ENCODE measurements around the gene MRS2. TPM values are rescaled to one million over a fixed set of nuclear protein-coding genes. Genes with fewer than 3 reads are reported as not detected.

The MRS2 gene
- polyA plus RNA-seq, 1 donor = 27.0 TPM

DNA sequence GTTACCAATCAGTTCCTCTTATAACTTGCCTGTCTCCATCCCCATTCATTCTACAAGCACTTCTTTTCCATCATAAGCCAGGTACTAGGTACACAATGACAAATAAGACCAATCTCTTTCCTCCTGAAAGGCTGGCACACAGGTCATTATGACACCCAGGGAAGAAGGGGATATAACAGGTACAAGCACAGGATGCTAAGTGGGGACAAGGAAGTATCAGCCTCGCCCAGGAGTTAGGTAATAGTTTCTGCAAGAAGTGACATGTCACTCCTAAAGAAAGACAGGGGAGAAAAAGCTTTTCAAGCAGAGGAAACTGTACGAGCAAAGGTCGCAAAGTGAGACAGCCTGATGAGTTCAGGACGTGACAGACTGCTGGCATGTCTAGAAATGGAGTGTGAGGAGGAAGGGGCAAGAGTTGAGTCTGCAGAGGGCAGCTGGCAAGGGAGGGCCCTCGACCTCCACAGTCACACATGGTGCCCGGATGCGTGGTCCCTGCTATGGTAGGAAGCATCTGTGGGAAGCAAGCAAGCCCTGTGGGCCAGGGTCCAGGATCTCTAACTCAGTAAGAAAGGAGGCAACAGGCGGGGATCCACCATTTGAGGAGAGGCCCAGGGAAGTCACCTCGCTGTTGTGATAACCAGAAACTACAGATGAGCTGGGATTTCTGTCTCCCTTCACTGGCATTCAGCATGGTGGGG is 46.2 kb downstream of the MRS2 start:
- H3K4me3 ChIP-seq (ENCODE audit: low read length) = no peak overlapping the region
- no peaks in the 10 kb centered on the region for H3K4me1 ChIP-seq (ENCODE audit: control insufficient read depth, insufficient read depth, low read length)
- 40% methylated on average over 1 of the region's 9 CpGs for WGBS (ENCODE audit: insufficient coverage, low lambda C conversion rate)
- peak; percentile 35 to 36 for DNase-seq
- no peak overlapping the region for H3K27ac ChIP-seq (ENCODE audit: low read length)
- no peaks in the 10 kb centered on the region for H3K27me3 ChIP-seq (ENCODE audit: control insufficient read depth, insufficient read depth, low read length)
- no peaks in the 10 kb centered on the region for H3K36me3 ChIP-seq (ENCODE audit: control insufficient read depth, insufficient read depth, low read length)
- no peaks in the 10 kb centered on the region for H3K9me3 ChIP-seq (ENCODE audit: control insufficient read depth, low read depth, low read length)

DNA sequence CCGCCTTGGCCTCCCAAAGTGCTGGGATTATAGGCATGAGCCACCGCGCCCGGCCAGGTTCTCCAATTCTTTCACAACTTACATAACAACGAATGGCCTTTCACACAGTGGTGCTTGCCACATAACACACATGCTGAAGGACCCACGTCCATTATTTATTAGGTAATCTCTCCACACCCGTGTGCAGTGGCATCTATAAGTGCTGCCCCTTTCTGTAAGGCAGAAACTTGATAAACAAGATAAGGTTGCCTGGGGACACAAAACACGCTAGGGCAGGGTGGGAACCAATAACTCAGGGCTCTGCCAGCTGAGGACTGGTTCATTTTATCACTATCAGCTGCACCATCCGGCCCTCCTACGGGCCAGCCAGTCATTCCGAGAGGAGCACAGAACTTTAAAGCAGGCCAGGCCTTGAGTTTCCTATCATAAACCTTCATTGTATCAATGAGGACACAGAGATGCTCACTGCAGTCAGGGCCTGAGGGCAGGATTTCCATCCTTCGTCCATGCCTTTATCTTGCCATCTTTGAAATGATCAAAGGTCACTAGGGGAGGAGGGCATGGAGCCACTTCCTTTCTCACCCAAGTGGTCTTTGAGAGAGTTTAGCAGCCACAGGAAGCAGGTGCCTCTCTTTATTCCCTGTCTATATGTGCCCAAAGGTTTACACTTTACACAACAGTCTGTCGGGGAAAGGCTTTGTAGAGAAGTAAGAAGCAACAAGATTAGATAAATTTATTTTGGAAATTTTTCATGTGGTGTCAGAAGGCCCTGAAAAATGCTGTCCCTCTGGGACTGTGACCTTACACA is 49.0 kb downstream of the MRS2 start:
- Histone ChIP-seq H3K4me3 (ENCODE audit: low read length) (no peak overlapping the region), H3K27ac (ENCODE audit: low read length) (no peak overlapping the region), H3K27me3 (ENCODE audit: control insufficient read depth, insufficient read depth, low read length) (no peaks in the 10 kb centered on the region), H3K9me3 (ENCODE audit: control insufficient read depth, low read depth, low read length) (no peaks in the 10 kb centered on the region), H3K36me3 (ENCODE audit: control insufficient read depth, insufficient read depth, low read length) (no peaks in the 10 kb centered on the region), H3K4me1 (ENCODE audit: control insufficient read depth, insufficient read depth, low read length) (no peaks in the 10 kb centered on the region)
- 100% methylated on average over 1 of the region's 13 CpGs for WGBS (ENCODE audit: insufficient coverage, low lambda C conversion rate)
- no peak for DNase-seq

DNA sequence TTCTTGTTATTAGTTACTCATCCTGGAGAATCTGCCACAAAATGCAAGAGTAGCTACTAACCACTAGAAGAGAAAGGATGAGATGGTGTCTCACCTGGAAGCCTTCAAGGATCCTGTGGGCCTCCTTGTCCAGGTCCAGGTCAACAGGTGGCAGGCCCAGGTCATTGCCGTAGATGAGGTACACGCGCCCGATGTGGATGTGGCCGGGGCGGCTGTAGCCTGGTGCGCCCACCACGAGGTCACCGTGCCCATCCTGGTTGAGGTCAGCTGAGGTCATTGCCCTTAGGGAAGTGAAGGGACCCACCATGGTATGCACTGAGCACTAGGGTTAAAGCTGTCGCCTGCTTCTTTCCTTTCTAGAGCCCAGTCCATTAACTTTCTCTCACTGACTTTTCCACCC is 51.2 kb downstream of the MRS2 start:
- WGBS (ENCODE audit: insufficient coverage, low lambda C conversion rate) = no CpG with 5 or more reads among the region's 10 CpGs
- no peak for DNase-seq
- no peak overlapping the region for H3K27ac ChIP-seq (ENCODE audit: low read length)
- H3K9me3 ChIP-seq (ENCODE audit: control insufficient read depth, low read depth, low read length) = no peaks in the 10 kb centered on the region
- H3K4me1 ChIP-seq (ENCODE audit: control insufficient read depth, insufficient read depth, low read length) = no peaks in the 10 kb centered on the region
- H3K27me3 ChIP-seq (ENCODE audit: control insufficient read depth, insufficient read depth, low read length) = no peaks in the 10 kb centered on the region
- H3K36me3 ChIP-seq (ENCODE audit: control insufficient read depth, insufficient read depth, low read length) = no peaks in the 10 kb centered on the region
- no peak overlapping the region for H3K4me3 ChIP-seq (ENCODE audit: low read length)

DNA sequence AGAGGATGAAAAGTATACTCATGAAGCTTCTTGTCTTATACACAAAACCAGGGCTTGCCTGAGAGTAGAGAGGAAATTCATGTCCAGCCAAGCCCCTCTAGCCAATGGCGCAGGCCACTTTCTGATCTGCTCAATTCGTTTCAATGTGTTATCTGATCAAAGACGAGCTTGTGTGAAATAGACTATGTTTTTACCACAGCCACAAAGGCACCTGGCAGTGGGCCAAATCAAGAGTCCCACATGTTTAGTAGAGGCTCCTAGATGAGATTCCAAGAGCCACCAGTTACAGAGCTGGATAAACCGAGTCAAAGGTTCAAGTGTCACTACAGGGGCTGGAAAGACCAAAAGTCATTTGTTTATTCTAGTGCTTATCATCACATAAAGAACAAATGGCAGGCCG is 51.7 kb downstream of the MRS2 start:
- WGBS (ENCODE audit: insufficient coverage, low lambda C conversion rate) = no CpG with 5 or more reads among the region's 5 CpGs
- Histone ChIP-seq H3K4me3 (ENCODE audit: low read length) (no peak overlapping the region), H3K36me3 (ENCODE audit: control insufficient read depth, insufficient read depth, low read length) (no peaks in the 10 kb centered on the region), H3K9me3 (ENCODE audit: control insufficient read depth, low read depth, low read length) (no peaks in the 10 kb centered on the region), H3K4me1 (ENCODE audit: control insufficient read depth, insufficient read depth, low read length) (no peaks in the 10 kb centered on the region), H3K27me3 (ENCODE audit: control insufficient read depth, insufficient read depth, low read length) (no peaks in the 10 kb centered on the region), H3K27ac (ENCODE audit: low read length) (no peak overlapping the region)
- no peak for DNase-seq

DNA sequence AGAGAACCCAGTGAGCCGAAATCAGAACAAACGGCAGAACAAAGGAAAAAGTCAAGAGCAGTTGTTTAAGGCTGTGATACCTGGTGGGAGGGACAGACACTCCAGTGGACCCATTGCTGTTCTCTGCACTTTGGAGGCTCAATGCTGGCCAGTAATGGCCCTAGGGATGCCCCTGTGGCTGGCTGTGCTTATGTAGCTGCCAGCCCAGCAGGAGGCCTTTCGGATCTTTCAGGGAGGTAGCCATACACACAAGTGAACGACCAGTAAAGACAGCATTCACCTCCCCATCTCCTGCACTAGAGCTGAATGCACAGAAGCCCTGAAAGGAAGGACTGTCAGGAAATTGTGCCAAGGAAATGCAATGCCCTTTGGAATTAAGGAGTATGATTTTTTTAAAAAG is 52.3 kb downstream of the MRS2 start:
- DNase-seq = no peak
- H3K27me3 ChIP-seq (ENCODE audit: control insufficient read depth, insufficient read depth, low read length) = no peaks in the 10 kb centered on the region
- WGBS (ENCODE audit: insufficient coverage, low lambda C conversion rate) = no CpG with 5 or more reads among the region's 4 CpGs

DNA sequence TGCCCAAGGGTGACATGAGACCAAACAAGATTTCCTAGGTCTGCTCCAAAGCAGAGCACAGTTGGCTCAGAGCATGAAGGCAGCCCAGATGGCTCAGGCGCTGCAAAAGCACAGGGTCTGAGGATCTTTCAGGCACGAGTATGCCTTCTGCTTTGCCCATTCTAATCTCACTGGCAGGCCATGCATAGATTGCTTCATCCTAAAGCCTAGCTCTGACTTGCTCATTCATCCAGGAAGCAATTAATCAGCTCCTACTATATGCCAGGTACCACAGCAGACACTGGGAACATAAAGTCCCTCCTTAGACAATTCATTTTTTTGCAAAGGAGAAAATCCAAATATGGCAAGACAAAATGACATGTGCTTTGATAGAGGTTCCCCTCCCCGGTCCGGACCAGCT is 55.4 kb downstream of the MRS2 start:
- no peak overlapping the region for H3K4me3 ChIP-seq (ENCODE audit: low read length)
- DNase-seq = no peak
- H3K4me1 ChIP-seq (ENCODE audit: control insufficient read depth, insufficient read depth, low read length) = no peaks in the 10 kb centered on the region
- H3K27me3 ChIP-seq (ENCODE audit: control insufficient read depth, insufficient read depth, low read length) = no peaks in the 10 kb centered on the region
- no CpG with 5 or more reads among the region's 4 CpGs for WGBS (ENCODE audit: insufficient coverage, low lambda C conversion rate)
- H3K27ac ChIP-seq (ENCODE audit: low read length) = no peak overlapping the region
- H3K9me3 ChIP-seq (ENCODE audit: control insufficient read depth, low read depth, low read length) = no peaks in the 10 kb centered on the region
- no peaks in the 10 kb centered on the region for H3K36me3 ChIP-seq (ENCODE audit: control insufficient read depth, insufficient read depth, low read length)

More for the DNA sequence above, 52.3 kb downstream of the MRS2 start:
- no peaks in the 10 kb centered on the region for H3K4me1 ChIP-seq (ENCODE audit: control insufficient read depth, insufficient read depth, low read length)
- no peak overlapping the region for H3K4me3 ChIP-seq (ENCODE audit: low read length)
- H3K36me3 ChIP-seq (ENCODE audit: control insufficient read depth, insufficient read depth, low read length) = no peaks in the 10 kb centered on the region
- H3K9me3 ChIP-seq (ENCODE audit: control insufficient read depth, low read depth, low read length) = no peaks in the 10 kb centered on the region
- H3K27ac ChIP-seq (ENCODE audit: low read length) = no peak overlapping the region

DNA sequence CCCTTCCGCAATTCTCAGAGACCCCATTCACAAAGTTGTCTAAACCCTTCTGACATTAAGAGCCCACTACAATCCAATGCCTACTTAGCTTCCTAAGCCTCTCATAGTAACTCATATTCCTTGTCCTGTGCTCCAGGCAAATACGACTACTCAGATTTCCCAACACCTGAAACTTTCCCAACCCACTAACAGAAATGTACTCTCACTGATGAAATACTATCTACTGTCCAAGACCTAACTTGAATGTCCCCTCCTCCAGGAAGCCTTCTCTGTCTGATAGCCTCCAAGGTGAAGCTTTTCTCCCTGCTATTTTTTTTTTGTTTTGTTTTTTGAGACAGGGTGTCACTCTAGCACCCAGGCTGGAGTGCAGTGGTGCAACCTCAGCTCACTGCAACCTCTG is 56.2 kb downstream of the MRS2 start:
- no peaks in the 10 kb centered on the region for H3K36me3 ChIP-seq (ENCODE audit: control insufficient read depth, insufficient read depth, low read length)
- no peak for DNase-seq
- no CpG with 5 or more reads among the region's 2 CpGs for whole genome bisulfite sequencing (ENCODE audit: insufficient coverage, low lambda C conversion rate)
- no peaks in the 10 kb centered on the region for H3K27me3 ChIP-seq (ENCODE audit: control insufficient read depth, insufficient read depth, low read length)
- no peak overlapping the region for H3K4me3 ChIP-seq (ENCODE audit: low read length)
- no peak overlapping the region for H3K27ac ChIP-seq (ENCODE audit: low read length)
- H3K4me1 ChIP-seq (ENCODE audit: control insufficient read depth, insufficient read depth, low read length) = no peaks in the 10 kb centered on the region
- H3K9me3 ChIP-seq (ENCODE audit: control insufficient read depth, low read depth, low read length) = no peaks in the 10 kb centered on the region

DNA sequence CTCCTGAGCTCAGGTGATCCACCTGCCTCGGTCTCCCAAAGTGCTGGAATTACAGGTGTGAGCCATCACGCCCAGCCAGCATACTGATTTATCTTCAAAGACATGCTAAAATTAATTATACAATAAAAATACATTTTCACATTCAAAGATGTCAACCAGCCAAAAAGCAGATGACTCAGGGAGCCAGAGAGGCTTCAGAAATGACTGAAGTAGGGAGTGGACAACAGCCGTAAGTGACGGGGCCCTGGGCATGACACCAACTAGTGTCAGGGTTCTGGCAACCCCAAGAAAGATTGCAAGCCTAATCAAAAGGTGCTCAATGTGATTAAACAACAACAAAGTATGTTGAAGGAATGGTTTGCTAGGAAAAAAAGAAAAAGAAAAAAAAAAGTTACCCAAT is 58.2 kb downstream of the MRS2 start:
- no peaks in the 10 kb centered on the region for H3K9me3 ChIP-seq (ENCODE audit: control insufficient read depth, low read depth, low read length)
- H3K27me3 ChIP-seq (ENCODE audit: control insufficient read depth, insufficient read depth, low read length) = no peaks in the 10 kb centered on the region
- H3K4me1 ChIP-seq (ENCODE audit: control insufficient read depth, insufficient read depth, low read length) = no peaks in the 10 kb centered on the region
- DNase-seq = no peak
- no peak overlapping the region for H3K4me3 ChIP-seq (ENCODE audit: low read length)
- no peak overlapping the region for H3K27ac ChIP-seq (ENCODE audit: low read length)
- no CpG with 5 or more reads among the region's 4 CpGs for WGBS (ENCODE audit: insufficient coverage, low lambda C conversion rate)
- H3K36me3 ChIP-seq (ENCODE audit: control insufficient read depth, insufficient read depth, low read length) = no peaks in the 10 kb centered on the region

DNA sequence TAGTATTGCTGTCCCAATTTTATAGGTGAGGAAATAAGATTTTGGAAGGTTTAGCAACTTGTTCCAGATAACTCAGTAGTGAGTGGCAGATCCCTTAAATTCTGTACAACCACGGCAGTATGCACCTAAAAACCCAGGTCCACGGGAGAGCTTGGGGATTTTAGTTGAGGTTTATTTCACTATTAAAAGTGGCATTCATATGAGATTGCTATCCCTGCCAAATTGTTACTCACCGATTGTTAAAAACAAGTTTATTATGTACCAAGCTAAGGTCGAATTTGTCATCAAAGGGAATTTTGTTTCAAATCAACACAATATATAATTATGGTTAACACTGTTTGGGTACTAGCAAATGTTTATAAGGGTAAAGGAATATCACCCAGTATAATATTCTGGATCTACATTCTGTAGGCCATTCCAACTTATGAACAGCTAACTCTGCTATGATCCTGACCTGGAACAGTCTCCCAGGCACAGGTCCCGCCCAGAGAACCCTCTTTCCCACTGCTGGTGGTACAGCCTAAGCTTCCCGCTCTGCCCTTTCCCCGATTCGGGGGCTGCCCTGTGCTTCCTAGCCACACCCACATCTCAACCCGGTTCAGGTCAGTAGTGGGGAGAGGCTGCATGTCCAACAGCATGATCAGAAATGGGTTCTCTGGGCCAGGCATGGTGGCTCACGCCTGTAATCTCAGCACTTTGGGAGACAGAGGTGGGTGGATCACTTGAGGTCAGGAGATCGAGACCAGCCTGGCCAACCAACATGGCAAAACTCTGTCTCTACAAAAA is 61.7 kb downstream of the MRS2 start:
- no peaks in the 10 kb centered on the region for H3K27me3 ChIP-seq (ENCODE audit: control insufficient read depth, insufficient read depth, low read length)
- H3K4me3 ChIP-seq (ENCODE audit: low read length) = no peak overlapping the region
- no peaks in the 10 kb centered on the region for H3K9me3 ChIP-seq (ENCODE audit: control insufficient read depth, low read depth, low read length)
- WGBS (ENCODE audit: insufficient coverage, low lambda C conversion rate) = no CpG with 5 or more reads among the region's 11 CpGs
- H3K36me3 ChIP-seq (ENCODE audit: control insufficient read depth, insufficient read depth, low read length) = no peaks in the 10 kb centered on the region
- no peak overlapping the region for H3K27ac ChIP-seq (ENCODE audit: low read length)
- H3K4me1 ChIP-seq (ENCODE audit: control insufficient read depth, insufficient read depth, low read length) = no peaks in the 10 kb centered on the region
- DNase-seq = no peak

DNA sequence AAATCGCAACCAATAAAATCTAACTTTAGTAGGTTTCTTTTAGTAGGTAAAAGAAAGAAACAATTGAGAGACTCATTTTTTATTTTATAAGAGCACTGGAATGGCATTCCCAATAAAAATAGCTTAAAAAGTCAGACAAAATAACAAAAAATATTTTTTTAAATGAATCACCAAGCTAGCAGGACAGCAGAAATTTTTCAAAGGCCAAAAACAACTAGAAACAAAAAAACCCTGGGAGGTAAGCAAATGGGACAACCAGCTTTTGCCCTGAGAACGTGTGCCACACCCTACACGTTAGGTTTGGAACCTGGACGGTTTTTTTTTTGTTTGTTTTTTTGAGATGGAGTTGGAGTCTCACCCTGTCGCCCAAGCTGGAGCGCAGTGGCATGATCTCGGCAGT is 67.1 kb downstream of the MRS2 start:
- WGBS (ENCODE audit: insufficient coverage, low lambda C conversion rate) = 60% methylated on average over 1 of the region's 7 CpGs
- Histone ChIP-seq H3K36me3 (ENCODE audit: control insufficient read depth, insufficient read depth, low read length) (no peaks in the 10 kb centered on the region), H3K4me1 (ENCODE audit: control insufficient read depth, insufficient read depth, low read length) (no peaks in the 10 kb centered on the region), H3K4me3 (ENCODE audit: low read length) (no peak overlapping the region), H3K9me3 (ENCODE audit: control insufficient read depth, low read depth, low read length) (no peaks in the 10 kb centered on the region), H3K27me3 (ENCODE audit: control insufficient read depth, insufficient read depth, low read length) (no peaks in the 10 kb centered on the region), H3K27ac (ENCODE audit: low read length) (no peak overlapping the region)
- DNase-seq = no peak
